IPS DF 6.9 (cell line): Measurements from ENCODE around the gene GATB.

Experiments used
- DNase-seq: peaks from one replicate; pipeline ENCODE4 v3.0.0-alpha.2; 2013; ENCODE audit warnings: low read depth, low spot score
- H3K27ac ChIP-seq: one replicate; pipeline ENCODE4 v1.5.1; 2013; ENCODE audit warnings: low read length, control low read depth
- H3K27me3 ChIP-seq: 2 replicates; pipeline ENCODE4 v1.6.1; 2013; ENCODE audit warnings: mild to moderate bottlenecking, low read length; ENCODE audit not compliant: control insufficient read depth, insufficient read depth
- H3K36me3 ChIP-seq: 2 replicates; pipeline ENCODE4 v1.6.1; 2013; ENCODE audit warnings: low read length; ENCODE audit not compliant: control insufficient read depth, insufficient read depth
- H3K4me1 ChIP-seq: 2 replicates; pipeline ENCODE4 v1.6.1; 2013; ENCODE audit warnings: low read length; ENCODE audit not compliant: control insufficient read depth, insufficient read depth
- H3K4me3 ChIP-seq: 2 replicates; pipeline ENCODE4 v1.5.1; 2013; ENCODE audit warnings: mild to moderate bottlenecking, low read length
- H3K9me3 ChIP-seq: 2 replicates; pipeline ENCODE4 v1.6.1; 2013; ENCODE audit warnings: low read length, inconsistent platforms; ENCODE audit not compliant: control insufficient read depth, insufficient read depth
- WGBS: extraction: QIAGEN DNeasy Blood & Tissue Kit; methylation state at CpG from one replicate; pipeline ENCODE4 v1.1.7; 2013; ENCODE audit warnings: mixed read lengths, missing lambda C conversion rate; ENCODE audit not compliant: insufficient read length, insufficient coverage; 5-methylcytosine and 5-hydroxymethylcytosine counted together

Gene GATB

DNA sequence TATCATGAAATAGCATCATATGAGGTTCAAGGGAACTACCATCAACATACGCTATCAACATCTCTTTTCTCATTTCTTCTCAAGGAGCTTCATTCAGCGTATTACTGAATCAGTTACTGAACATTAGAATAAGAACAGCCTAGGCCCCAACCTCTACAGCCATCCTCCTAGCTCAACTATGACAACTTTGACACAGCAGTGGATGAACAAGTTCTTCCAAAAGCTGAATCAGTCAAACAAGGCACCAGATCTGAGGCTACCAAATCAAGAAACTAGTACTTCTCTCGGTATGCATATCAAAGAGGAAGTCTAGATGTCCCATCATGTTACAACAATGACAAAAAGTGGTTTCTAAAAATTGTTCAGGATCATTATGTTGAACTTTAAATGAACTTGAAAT lies 57.4 kb downstream of the GATB start:
- Histone ChIP-seq H3K36me3 (peaks cover 3% of the 10 kb centered on the region; the same call in 1 of the 2 replicates), H3K27ac (no peak overlapping the region), H3K27me3 (no peaks in the 10 kb centered on the region), H3K4me3 (no peak overlapping the region), H3K4me1 (no peaks in the 10 kb centered on the region), H3K9me3 (no peaks in the 10 kb centered on the region)
- no CpG with 5 or more reads among the region's 3 CpGs for WGBS
- no peak for DNase-seq

DNA sequence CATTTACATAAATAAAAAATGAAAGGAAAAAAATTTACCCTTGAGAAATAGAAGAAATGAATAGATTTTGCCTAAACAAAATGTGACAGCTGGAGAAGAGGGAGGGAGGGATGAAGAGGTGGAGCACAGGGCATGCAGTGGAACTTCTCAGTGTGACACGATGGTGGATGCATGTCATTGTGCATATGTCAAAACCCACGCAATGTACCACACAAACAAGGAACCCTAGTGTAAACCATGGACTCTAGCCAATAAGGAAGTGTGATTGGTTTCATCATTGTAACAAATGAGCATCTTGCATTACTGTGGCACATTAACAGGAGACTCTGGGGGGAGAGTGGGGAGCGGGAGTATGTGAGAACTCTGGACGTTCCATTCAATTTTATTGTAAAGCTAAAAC lies 58.6 kb downstream of the GATB start:
- DNase-seq: no peak
- WGBS: no CpG with 5 or more reads among the region's 4 CpGs
- no peaks in the 10 kb centered on the region for H3K4me1 ChIP-seq
- H3K36me3 ChIP-seq: no peaks in the 10 kb centered on the region; the same call in 1 of the 2 replicates
- H3K4me3 ChIP-seq: no peak overlapping the region
- H3K9me3 ChIP-seq: no peaks in the 10 kb centered on the region
- no peaks in the 10 kb centered on the region for H3K27me3 ChIP-seq
- H3K27ac ChIP-seq: no peak overlapping the region

DNA sequence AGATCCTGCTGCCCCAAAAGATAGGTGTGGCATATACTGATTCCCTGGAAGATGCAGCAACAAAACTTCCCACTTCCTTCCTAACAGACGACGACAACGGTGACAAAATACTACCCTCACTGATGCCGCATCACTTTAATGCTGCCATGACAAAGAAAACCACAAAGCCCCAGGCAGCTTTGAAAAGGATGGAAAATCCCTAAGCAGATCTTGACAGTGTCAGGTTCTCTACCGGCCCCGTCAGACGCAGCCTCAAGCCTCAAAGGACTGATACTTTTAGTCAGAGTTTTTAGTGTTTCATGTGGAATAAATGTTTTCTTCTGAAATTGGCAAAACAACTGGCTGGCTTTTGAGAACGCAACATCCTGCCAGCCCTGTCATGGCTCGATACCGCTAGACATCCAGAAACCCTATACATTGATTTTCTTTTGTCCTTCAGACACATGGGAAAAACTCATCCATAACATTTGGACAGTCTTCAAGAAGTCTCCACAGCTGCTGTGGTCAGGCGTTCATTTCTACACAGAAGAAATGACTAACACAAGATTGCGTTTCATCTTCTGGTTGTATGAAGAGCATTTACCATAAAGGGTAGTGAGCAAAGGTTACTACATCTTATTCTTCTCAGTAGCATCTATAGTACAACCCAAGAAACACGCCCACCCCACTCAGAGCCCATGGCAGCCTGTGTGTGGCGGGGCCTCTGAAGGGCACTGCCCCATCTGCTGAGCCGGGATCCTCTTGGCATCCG lies 60.1 kb downstream of the GATB start:
- Histone ChIP-seq H3K36me3 (no peaks in the 10 kb centered on the region; the same call in 1 of the 2 replicates), H3K27ac (no peak overlapping the region), H3K9me3 (no peaks in the 10 kb centered on the region), H3K27me3 (no peaks in the 10 kb centered on the region), H3K4me1 (no peaks in the 10 kb centered on the region), H3K4me3 (no peak overlapping the region)
- WGBS: no CpG with 5 or more reads among the region's 16 CpGs
- DNase-seq: no peak

DNA sequence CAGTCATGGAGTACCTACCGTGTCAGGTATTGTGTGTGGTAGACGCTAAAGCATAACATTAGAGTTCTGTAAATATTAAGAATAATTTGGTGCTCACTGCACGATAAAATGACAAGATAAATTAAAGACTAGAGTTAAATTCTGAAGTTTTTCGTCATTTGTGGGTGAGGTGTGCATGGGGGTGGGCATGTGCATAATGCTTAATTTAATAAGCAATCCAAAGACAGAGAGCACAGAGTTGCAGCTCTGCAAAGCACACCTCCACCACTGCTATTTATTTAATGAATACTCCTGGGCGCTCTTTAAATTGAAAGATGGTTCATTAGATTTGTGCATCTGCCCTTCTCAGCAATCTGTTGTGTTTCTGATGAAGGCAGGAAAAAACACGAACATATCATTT lies 62.6 kb downstream of the GATB start:
- Histone ChIP-seq H3K4me1 (no peaks in the 10 kb centered on the region), H3K36me3 (no peaks in the 10 kb centered on the region; the same call in 1 of the 2 replicates), H3K27me3 (no peaks in the 10 kb centered on the region), H3K9me3 (no peaks in the 10 kb centered on the region), H3K27ac (no peak overlapping the region), H3K4me3 (no peak overlapping the region)
- no CpG with 5 or more reads among the region's 6 CpGs for WGBS
- no peak for DNase-seq

DNA sequence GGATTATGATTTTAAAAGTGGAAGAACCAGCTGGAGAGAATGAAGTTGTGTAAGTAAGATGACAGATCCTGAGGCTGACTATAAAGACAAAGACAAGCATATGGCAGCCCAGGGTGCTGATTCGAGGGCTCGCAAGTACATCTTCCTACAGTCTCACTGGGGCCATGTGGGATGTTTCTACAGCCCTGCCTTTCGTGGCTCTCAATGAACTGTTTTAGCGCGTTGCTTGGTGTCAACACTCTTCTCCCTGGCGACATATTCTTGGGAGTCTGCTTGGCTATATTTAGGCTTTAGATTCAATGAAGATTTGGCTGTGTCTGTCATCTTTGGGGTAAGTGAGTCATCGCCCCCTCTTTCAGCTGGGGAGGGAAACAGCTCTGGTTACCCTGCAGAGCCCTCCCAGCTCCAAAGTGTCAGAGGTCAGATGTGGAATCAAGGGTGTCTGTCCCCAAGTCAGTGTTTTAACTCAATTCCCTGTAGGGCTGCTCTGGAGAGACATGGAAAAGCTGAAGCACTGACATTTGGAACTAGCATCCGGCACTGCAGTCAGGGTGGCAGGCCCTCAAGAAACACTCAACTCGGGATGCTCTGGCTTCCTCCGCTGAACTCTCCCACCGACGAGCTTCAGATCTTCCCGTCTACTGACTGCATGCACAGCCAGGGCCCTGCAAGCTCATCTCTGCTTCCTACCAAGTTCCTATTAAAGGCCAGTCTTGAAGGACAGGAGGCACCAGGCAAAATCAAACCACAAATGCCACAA lies 65.7 kb downstream of the GATB start:
- Histone ChIP-seq H3K36me3 (no peaks in the 10 kb centered on the region), H3K4me3 (no peak overlapping the region), H3K27ac (no peak overlapping the region), H3K27me3 (no peaks in the 10 kb centered on the region), H3K9me3 (no peaks in the 10 kb centered on the region), H3K4me1 (no peaks in the 10 kb centered on the region)
- no CpG with 5 or more reads among the region's 13 CpGs for WGBS
- no peak for DNase-seq

DNA sequence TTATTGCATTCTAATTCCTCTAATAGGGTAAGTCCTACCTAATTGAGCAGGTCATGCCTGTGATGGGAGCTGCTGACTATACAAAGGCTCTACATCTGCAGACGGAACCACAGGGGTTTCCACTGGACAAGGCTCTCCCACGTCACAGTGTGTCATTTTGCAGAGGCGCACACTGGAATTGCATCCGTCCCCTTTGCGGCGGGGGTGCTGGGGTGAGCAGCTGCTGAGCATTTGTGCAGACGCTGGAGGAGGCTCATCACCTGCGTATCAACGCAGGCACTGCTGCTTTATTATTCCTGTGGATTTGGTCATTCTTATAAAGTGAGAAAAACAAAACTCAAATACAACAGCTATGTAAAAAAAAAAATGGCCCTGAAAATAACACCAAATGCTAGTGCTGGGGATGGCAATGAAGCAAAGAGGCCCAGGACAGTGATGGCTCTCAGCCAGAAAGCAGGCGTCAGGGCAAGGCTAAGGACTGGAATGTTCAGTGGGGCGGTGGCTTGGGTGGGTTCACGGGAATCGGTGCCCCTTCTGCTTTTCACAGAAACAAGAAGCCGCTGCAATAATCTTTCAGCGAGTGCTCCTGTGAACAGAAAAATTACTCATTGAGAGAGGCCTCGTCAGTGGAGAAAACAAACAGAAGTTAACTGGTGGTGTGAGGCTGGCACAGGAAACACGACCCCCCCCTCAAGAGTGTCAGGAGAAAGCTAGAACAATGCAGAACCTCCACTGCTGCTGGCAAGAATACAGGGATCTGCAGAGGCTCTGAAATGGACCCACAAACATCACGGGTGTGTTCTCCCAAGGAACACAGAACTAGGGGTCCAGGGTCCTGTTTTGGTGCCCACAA lies 67.8 kb downstream of the GATB start:
- no peak overlapping the region for H3K27ac ChIP-seq
- no peaks in the 10 kb centered on the region for H3K4me1 ChIP-seq
- no peaks in the 10 kb centered on the region for H3K27me3 ChIP-seq
- no peak for DNase-seq
- no peak overlapping the region for H3K4me3 ChIP-seq
- H3K9me3 ChIP-seq: no peaks in the 10 kb centered on the region
- no peaks in the 10 kb centered on the region for H3K36me3 ChIP-seq
- WGBS: no CpG with 5 or more reads among the region's 18 CpGs

DNA sequence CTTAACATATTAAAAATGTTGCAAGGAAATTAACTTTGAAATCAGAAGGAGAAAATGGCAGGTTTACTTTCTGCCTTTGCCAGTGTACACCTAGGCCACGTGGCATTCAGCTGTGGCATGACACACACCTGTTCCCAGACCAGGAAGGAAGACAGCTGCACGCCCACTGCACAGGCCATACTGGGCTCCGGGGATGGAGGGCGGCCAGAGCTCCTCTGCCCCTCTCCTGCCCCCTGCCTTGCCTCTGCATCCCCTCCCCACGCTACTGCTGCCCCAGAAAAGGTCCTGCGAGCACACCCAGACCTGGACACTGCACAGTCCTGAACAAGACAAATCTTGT lies 68.4 kb downstream of the GATB start:
- no CpG with 5 or more reads among the region's 6 CpGs for WGBS
- Histone ChIP-seq H3K36me3 (no peaks in the 10 kb centered on the region; the same call in 1 of the 2 replicates), H3K4me3 (no peak overlapping the region), H3K4me1 (no peaks in the 10 kb centered on the region), H3K27ac (no peak overlapping the region), H3K9me3 (no peaks in the 10 kb centered on the region), H3K27me3 (no peaks in the 10 kb centered on the region)
- no peak for DNase-seq

DNA sequence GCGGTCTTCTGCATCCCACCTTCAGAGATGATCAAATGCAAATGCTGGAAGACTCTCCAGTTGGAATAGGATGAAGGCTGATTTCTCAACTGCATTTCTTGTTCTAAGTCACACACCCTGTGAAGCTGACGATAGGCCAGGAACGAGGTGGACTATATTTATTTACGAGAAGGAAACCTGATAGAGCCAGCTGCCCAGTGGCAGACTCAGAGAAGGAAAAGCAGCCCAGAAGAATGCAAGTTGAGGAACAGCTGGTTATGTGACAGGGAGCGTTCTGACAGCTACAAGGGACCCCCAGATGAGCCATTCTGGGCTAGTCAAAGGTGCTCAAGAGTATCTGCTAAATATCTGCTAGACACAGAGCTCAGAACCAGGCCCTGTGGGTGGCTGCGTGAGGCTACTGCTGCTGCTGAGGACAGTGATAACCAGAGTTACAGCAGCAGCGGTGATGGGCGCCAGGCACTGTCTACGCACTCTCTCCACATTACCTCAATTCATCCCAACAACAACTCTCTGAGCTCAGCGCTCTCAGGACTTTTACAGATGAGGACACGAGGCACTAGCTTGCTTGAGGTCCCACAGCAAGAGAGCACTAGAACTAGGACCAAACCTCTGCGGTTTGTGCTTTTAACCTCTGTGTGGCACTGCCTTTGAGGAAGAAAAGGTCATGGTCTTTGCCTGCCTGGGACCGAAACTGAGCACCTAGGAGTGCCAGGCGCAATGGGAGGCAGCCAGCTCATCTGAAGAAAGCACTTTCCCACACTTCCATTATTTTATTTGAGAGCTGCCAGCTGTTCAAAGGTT lies 69.0 kb downstream of the GATB start:
- H3K4me1 ChIP-seq: no peaks in the 10 kb centered on the region
- no CpG with 5 or more reads among the region's 14 CpGs for WGBS
- no peak overlapping the region for H3K27ac ChIP-seq
- H3K27me3 ChIP-seq: no peaks in the 10 kb centered on the region
- no peak overlapping the region for H3K4me3 ChIP-seq
- no peaks in the 10 kb centered on the region for H3K9me3 ChIP-seq
- no peaks in the 10 kb centered on the region; the same call in 1 of the 2 replicates for H3K36me3 ChIP-seq
- DNase-seq: no peak

DNA sequence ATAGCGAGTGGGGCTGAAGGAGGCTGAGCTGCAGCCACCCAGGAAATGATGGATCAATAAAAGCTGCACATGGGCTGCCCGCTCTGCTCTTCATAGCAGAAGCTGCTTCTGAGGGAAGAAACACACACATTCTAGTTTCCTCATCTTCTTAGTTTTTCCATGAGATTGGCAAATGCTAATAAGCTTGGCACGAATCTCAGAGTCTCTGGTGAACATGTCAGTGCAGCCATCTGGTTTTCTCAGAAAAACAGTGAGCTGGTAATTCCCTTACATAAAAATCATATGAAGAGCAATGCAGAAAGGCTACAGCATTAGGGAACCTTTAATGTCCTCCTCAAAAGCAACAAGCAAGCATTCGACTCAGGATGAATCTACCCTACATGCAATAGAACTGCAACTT lies 69.9 kb downstream of the GATB start:
- Histone ChIP-seq H3K27ac (no peak overlapping the region), H3K9me3 (no peaks in the 10 kb centered on the region), H3K36me3 (no peaks in the 10 kb centered on the region; the same call in 1 of the 2 replicates), H3K27me3 (no peaks in the 10 kb centered on the region), H3K4me3 (no peak overlapping the region), H3K4me1 (no peaks in the 10 kb centered on the region)
- DNase-seq: no peak
- no CpG with 5 or more reads among the region's 4 CpGs for WGBS
